GM12891 (cell line): ENCODE results near the gene PPP1R10.

Source experiments
- POLR2A ChIP-seq: IDR thresholded peaks from 2 replicates; pipeline ENCODE4 v1.6.1; 2011; ENCODE audit warnings: low read depth, low read length, control low read depth
- POLR2AphosphoS5 ChIP-seq: IDR thresholded peaks from 2 replicates; pipeline ENCODE4 v1.6.1; 2011; ENCODE audit warnings: low read depth, low read length, control low read depth
- SPI1 ChIP-seq: IDR thresholded peaks from 2 replicates; pipeline ENCODE4 v1.6.1; 2011; ENCODE audit warnings: low read depth, low read length, control low read depth
- TAF1 ChIP-seq: IDR thresholded peaks from 2 replicates; pipeline ENCODE4 v1.6.1; 2011; ENCODE audit warnings: low read depth, low read length, control low read depth

DNA sequence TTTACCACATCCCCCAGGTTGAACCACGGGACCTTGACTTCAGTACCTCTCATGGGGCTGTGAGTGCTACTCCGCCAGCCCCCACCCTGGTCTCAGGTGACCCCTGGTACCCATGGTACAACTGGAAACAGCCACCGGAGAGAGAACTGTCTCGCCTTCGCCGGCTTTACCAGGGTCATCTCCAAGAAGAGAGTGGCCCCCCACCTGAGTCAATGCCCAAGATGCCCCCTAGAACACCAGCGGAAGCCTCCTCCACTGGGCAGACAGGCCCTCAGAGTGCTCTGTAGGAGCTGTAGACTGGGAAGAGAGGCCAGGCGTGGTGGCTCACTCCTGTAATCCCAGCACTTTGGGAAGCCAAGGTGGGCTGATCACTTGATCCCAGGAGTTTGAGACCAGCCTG, 8.5 kb upstream of the PPP1R10 start:
- TF ChIP-seq POLR2A (no peak), SPI1 (no peak), TAF1 (no peak), POLR2AphosphoS5 (no peak)
